GM18520 (cell line): ENCODE data around the gene STAP1.
"Not testable (repeated sequence)": the region's sequence is repeated elsewhere in the genome, so short reads cannot be mapped to it uniquely, and the experiment has no call there.

Experiments used
- ATAC-seq: cut with Tn5 transposase; IDR thresholded peaks from one replicate; pipeline ENCODE4 v1.9.1; 2021; ENCODE audit not compliant: unreplicated experiment

Gene STAP1

GRCh38 chr4:67614186-67614585 lies 55.7 kb downstream of the STAP1 start:
- ATAC-seq: no peak

- ATAC-seq: no peak
Measured at GRCh38 chr4:67615119-67615518, 56.6 kb downstream of the STAP1 start.

- ATAC-seq: no peak
Measured at GRCh38 chr4:67616478-67616877, 58.0 kb downstream of the STAP1 start.

GRCh38 chr4:67624939-67625338 lies 66.4 kb downstream of the STAP1 start:
- no peak for ATAC-seq

- no peak for ATAC-seq
Measured at GRCh38 chr4:67632492-67632891, 74.0 kb downstream of the STAP1 start.

- no peak for ATAC-seq
Measured at GRCh38 chr4:67634741-67635140, 76.2 kb downstream of the STAP1 start.

- ATAC-seq: no peak
Measured at GRCh38 chr4:67635331-67635730, 76.8 kb downstream of the STAP1 start.

GRCh38 chr4:67636978-67637377 lies 78.5 kb downstream of the STAP1 start:
- ATAC-seq: not testable (repeated sequence)

GRCh38 chr4:67638136-67638535 lies 79.6 kb downstream of the STAP1 start:
- ATAC-seq: no peak

GRCh38 chr4:67651536-67651935 lies 93.0 kb downstream of the STAP1 start:
- no peak for ATAC-seq
